GM21447 (cell line): ENCODE results near the gene LCTL.
A peak's percentile ranks its signal among the peaks of the same experiment; 100 is the strongest.

ENCODE experiments used
- ATAC-seq: cut with Tn5 transposase; IDR thresholded peaks from one replicate; pipeline ENCODE4 v1.9.1; 2021; ENCODE audit not compliant: unreplicated experiment

The LCTL gene

GRCh38 chr15:66566963-66567531, 1.2 kb upstream of the LCTL start:
- no peak for ATAC-seq

GRCh38 chr15:66565141-66565641, 607 bp downstream of the LCTL start:
- ATAC-seq: no peak

- ATAC-seq: no peak
Observed at GRCh38 chr15:66564136-66565041, 1.4 kb downstream of the LCTL start.

GRCh38 chr15:66563566-66564110, 2.2 kb downstream of the LCTL start:
- ATAC-seq: no peak

GRCh38 chr15:66563126-66563525, 2.7 kb downstream of the LCTL start:
- ATAC-seq: no peak

- ATAC-seq: no peak
Observed at GRCh38 chr15:66560856-66561525, 4.8 kb downstream of the LCTL start.

- ATAC-seq: no peak
Observed at GRCh38 chr15:66558271-66558670, 7.5 kb downstream of the LCTL start.

- no peak for ATAC-seq
Observed at GRCh38 chr15:66555685-66556084, 10.1 kb downstream of the LCTL start.

- no peak for ATAC-seq
Observed at GRCh38 chr15:66545255-66545654, 20.5 kb downstream of the LCTL start.

- ATAC-seq: no peak
Observed at GRCh38 chr15:66542896-66543295, 22.9 kb downstream of the LCTL start.

- ATAC-seq: no peak
Observed at GRCh38 chr15:66535056-66535455, 30.7 kb downstream of the LCTL start.

- ATAC-seq: no peak
Observed at GRCh38 chr15:66524838-66525237, 41.0 kb downstream of the LCTL start.

- ATAC-seq: no peak
Observed at GRCh38 chr15:66523926-66524325, 41.9 kb downstream of the LCTL start.

GRCh38 chr15:66515901-66516322, 49.9 kb downstream of the LCTL start:
- ATAC-seq: no peak

- no peak for ATAC-seq
Observed at GRCh38 chr15:66514586-66514985, 51.2 kb downstream of the LCTL start.

- ATAC-seq: no peak
Observed at GRCh38 chr15:66508293-66508883, 57.4 kb downstream of the LCTL start.

- ATAC-seq: no peak
Observed at GRCh38 chr15:66505818-66506217, 60.0 kb downstream of the LCTL start.

GRCh38 chr15:66505430-66505811, 60.4 kb downstream of the LCTL start:
- ATAC-seq: peak; percentile 24

- peak; percentile 70 for ATAC-seq
Observed at GRCh38 chr15:66504563-66505429, 61.0 kb downstream of the LCTL start, which contains the start of the genes RPL4 and ZWILCH. RPL4 (minus strand) TSS chr15:66504855; CDS start chr15:66504790, 65 bp downstream. ZWILCH (plus strand) TSS chr15:66505326; CDS start chr15:66505339, 13 bp downstream.
